Urinary bladder (tissue), 4 donors: ENCODE measurements around the gene CARD11. TPM values are rescaled to one million over a fixed set of nuclear protein-coding genes. Genes with fewer than 3 reads are reported as not detected.

ENCODE experiments used
- DNase-seq: peaks from one replicate; pipeline ENCODE4 v3.0.0-alpha.2; 2015; ENCODE audit errors: extremely low spot score
- H3K27ac ChIP-seq: one replicate; pipeline ENCODE4 v1.5.1; 2013; ENCODE audit warnings: low read depth, mild to moderate bottlenecking, moderate library complexity
- H3K36me3 ChIP-seq: one replicate; pipeline ENCODE4 v1.6.1; 2013; ENCODE audit warnings: mild to moderate bottlenecking, moderate library complexity; ENCODE audit not compliant: insufficient read depth
- H3K4me1 ChIP-seq: one replicate; pipeline ENCODE4 v1.6.1; 2013; ENCODE audit warnings: mild to moderate bottlenecking, moderate library complexity; ENCODE audit not compliant: insufficient read depth
- H3K4me3 ChIP-seq: one replicate; pipeline ENCODE4 v1.5.1; 2013; ENCODE audit warnings: low read depth, low read length
- WGBS: extraction: QIAGEN DNeasy Blood & Tissue Kit; methylation state at CpG from one replicate; pipeline ENCODE4 v1.1.7; 2013; 5-methylcytosine and 5-hydroxymethylcytosine counted together
- polyA plus RNA-seq: library from polyadenylated mRNA; stranded (reverse); fragments of 200-250 nt; gene quantifications from one replicate; pipeline ENCODE4 v1.2.3, GENCODE V29; 2013
- total RNA-seq: library from RNA; depleted of rRNA; stranded (reverse); fragments of >200 nt; gene quantifications from one replicate; pipeline ENCODE4 v1.2.3, GENCODE V29; 2014
- donor health status: healthy with polysubstance abuse.
- donor health status: healthy.

Gene CARD11
- total and polyA plus RNA-seq, 2 donors, result 5.0 to 5.4 TPM

DNA sequence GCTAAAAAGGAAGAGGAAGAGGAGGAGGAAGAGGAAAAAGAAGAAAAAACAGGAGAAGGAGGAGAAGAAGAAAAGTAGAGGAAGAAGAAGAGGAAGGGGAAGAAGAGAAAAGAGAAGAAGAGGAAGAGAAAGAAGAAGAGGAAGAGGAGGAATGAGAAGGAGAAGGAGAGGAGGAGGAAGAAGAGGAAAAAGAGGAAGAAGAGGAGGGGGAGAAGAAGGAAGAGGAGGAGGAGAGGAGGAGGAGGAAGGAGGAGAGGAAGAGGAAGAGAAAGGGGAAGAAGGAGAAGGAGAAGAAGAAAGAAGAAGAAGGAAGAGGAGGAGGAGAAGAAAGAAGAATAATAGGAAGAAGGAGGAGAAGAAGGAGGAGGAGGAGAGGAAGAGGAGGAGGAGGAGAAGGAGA is 103.2 kb downstream of the CARD11 start:
- DNase-seq, result no peak
- Histone ChIP-seq H3K27ac (no peak overlapping the region), H3K36me3 (peaks cover 3% of the 10 kb centered on the region), H3K4me1 (no peaks in the 10 kb centered on the region), H3K4me3 (no peak overlapping the region)

DNA sequence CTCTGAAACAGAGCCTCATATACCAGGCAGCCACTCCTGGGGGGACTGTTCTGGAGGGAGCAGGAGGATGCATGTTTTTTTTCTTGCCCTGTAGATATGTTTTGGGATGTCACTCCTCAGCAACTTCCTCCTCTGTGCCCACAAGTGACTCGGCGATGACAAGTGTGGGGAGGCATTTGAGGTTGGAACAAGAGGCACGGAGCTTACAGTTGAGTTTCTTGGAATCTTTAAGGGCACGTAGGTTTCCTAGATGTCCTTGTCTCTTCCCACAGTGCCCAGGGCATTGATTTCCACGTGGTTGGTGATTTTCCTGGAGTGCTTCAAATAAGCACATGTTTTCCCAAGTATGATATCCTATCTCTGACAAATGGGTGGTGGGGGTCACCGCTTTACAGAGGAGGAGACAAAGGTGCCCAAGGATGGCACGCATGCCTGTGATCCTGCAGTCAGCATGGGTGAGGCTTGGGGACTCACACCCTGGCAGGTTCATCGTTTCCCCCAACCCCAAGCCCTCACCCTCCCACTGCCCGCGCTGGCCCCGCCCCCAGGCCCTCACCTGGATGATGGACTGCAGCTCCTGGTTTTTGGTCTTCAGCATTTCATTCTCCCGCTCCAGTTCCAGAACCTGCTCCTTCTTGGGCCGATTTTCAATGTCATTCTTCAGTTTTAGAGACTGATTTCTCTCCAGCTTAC is 104.3 kb downstream of the CARD11 start:
- no peak overlapping the region for H3K4me3 ChIP-seq
- WGBS, result 82% methylated on average over 13 of the region's 13 CpGs
- DNase-seq, result no peak
- no peak overlapping the region for H3K27ac ChIP-seq
- H3K36me3 ChIP-seq, result peaks cover 3% of the 10 kb centered on the region
- no peaks in the 10 kb centered on the region for H3K4me1 ChIP-seq

DNA sequence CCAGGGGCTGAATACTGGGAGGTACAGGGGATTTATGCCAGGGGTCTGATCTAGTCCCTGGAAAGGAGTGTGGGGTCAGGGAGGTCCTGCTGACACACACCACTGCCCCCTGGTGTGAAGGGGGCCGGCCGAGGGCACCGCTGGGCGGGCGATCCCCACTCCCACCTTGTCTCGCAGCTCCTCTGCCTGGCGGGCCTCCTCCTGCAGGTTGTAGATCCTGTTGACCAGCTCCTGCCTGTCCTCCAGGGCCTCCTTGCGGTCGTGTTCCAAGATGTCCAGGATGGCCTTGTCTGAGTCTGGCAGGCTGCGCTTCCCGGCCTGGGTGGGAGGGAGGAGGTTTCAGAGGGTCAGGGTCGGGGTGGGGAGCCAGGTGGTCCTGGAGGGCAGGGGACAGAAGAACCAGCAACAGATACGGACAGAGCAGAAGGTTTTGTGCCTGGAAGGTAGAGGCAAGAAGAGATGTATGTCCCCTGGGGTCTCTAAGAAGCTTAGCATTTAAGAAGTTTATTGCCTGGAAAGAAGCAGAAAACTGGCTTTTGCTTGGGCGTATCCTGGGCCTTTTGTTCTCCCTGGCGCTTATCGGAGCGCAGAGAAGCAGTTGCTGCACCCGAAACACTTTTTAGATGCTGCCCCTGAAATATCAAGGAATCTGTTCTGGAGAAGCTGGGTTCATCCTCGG is 105.0 kb downstream of the CARD11 start:
- 69% methylated on average over 19 of the region's 19 CpGs for WGBS
- Histone ChIP-seq H3K36me3 (peaks cover 3% of the 10 kb centered on the region), H3K4me3 (no peak overlapping the region), H3K27ac (no peak overlapping the region), H3K4me1 (no peaks in the 10 kb centered on the region)
- DNase-seq, result no peak

DNA sequence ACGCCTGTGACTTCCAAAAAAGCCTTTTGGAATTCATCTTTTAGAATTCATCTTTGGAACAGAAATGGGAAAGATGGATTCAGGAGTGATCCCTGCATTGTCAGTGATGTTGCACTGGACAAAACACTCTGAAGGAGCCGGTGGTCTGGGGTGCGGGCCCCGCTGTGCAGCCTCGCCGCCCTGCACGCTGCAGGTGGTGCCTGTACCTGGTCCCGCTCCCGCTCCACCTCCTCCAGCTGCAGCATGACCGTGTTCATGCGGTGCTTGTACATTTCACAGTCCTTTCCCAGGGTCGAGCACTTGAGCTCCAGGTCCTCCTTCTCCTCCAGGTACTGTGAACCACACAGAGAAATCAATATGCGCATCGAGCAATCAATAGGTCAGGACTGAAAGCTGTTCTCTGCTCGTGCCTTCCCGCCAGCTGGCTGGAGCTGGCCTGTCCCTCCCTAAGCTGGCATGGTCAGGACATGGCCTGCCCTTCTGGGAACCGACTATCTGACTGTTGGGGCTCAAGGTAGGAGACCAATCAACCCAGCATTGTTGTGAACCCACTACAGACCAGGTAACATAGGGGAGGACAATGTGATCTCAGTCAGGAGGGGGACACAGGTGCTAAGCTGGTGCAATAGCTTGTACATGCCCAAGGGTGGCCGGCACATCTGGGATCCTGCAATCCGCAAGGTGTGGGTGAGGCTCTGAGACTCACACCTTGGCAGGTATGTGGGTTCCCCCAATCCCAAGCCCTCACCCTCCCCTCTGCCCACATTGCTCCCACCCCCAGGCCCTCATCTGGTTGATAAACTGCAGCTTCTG is 105.8 kb downstream of the CARD11 start:
- WGBS, result 93% methylated on average over 19 of the region's 19 CpGs
- Histone ChIP-seq H3K36me3 (peaks cover 3% of the 10 kb centered on the region), H3K4me1 (no peaks in the 10 kb centered on the region), H3K4me3 (no peak overlapping the region), H3K27ac (no peak overlapping the region)
- DNase-seq, result no peak

DNA sequence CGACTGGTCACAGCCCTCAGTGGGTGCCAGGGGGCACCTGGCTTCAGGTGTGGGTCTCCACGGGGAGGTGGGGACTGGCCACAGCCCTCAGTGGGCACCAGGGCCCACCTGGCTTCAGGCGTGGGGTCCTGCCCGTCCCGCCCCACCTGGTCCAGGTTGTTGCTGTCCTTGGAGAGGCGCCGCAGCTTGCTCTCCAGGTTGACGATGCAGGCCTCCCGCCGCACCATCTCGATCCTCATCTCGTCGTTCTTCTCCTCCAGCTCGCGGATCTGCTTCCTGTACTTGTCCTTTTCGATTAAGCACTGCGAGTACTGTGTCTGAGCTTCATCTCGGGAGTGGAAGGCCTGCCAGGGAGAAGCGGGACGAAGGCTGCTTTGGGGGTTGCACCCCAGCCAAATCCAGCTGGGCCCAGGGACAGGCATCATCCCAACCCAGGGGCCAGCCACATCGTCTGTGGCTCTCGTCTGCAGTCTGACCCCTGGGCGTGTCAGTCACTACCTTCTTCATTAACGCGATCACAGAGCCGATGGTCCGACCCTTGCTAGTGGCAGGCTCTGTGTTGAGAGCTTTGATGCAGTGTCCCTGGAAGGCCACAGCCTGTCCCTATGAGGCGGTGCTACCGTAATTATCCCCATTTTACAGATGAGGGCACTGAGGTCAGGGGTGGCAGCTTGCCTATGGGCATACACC is 106.6 kb downstream of the CARD11 start:
- Histone ChIP-seq H3K4me1 (no peaks in the 10 kb centered on the region), H3K36me3 (peaks cover 3% of the 10 kb centered on the region), H3K27ac (no peak overlapping the region), H3K4me3 (no peak overlapping the region)
- WGBS, result 89% methylated on average over 29 of the region's 29 CpGs
- no peak for DNase-seq

DNA sequence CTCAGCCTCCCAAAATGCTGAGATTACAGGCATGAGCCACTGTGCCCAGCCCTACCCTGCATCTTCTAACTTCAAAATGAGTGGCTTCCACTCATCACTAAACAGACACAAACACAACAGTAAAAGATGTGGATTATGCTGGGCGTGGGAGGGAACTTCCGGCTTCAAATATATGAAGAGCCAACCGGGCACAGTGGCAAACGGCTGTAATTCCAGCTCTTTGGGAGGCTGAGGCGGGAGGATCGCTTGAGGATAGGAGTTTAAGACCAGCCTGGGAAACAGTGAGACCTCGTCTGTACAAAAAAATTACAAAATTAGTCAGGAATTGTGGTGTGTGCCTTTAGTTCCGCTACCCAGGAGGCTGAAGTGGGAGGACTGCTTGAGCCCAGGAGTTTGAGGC is 107.4 kb downstream of the CARD11 start:
- WGBS, result 92% methylated on average over 8 of the region's 8 CpGs
- H3K36me3 ChIP-seq, result peaks cover 3% of the 10 kb centered on the region
- H3K4me3 ChIP-seq, result no peak overlapping the region
- H3K27ac ChIP-seq, result no peak overlapping the region
- DNase-seq, result no peak
- no peaks in the 10 kb centered on the region for H3K4me1 ChIP-seq

DNA sequence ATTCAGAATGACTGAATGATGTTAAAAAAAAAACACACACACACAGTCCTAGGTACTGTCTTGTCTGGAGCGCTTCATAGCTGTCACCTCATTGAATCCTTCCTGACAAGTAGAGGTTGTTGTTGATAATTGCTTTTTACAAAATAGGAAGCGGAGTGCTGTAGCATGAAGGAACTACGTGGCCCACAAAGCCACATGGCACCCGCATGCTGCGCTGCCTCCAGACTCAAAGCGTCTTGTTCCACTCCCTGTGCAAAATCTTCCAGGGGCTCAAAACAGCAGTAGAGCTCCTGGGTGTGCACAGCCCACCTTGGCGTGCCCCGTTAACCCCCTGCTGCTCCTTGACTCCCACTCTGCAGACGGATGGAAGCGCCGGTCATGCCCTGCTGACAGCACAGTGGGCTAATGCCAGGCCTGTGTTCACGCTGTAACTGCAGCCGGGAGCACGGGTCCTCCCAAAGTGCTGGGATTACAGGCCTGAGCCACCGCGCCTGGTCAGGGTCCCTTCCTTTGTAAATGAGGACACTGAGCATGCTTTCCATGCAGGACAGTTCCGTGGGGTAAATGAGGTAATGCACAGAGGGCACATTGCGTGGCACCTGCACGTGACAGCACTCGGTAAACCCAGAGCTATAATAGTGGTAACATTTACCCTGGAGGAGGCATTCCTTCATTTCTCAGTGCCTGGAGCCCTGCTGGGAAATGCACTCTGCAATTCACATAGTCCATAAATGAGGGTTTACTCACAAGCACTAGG is 108.5 kb downstream of the CARD11 start:
- 82% methylated on average over 20 of the region's 20 CpGs for whole genome bisulfite sequencing
- DNase-seq, result no peak
- Histone ChIP-seq H3K4me3 (no peak overlapping the region), H3K4me1 (no peaks in the 10 kb centered on the region), H3K27ac (no peak overlapping the region), H3K36me3 (peaks cover 3% of the 10 kb centered on the region)

DNA sequence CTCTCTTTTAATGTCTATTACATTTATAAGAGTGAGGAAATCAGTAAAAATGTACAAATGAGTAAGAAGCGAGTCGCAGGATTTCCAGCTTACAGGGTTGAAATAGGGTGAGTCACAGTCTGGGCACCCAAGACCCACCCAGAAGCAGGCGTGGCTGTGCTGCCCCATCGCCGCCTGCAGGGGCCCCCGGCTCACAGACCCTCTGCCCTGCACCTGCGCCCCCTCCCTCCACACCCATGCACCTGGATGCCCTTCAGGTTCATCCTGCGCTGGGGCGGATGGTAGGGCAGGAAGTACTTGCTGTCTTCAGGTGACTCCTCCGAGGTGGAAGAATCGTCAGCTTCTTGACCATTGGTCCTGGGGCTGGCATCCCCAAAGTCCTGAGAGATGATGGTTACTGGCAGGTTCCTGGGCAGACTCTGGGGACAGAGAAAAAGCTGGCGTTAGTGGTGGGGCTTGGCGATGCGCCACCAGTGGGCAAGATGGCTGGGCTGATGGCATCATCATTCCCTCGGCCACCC is 109.4 kb downstream of the CARD11 start:
- H3K27ac ChIP-seq, result no peak overlapping the region
- WGBS, result 76% methylated on average over 15 of the region's 15 CpGs
- H3K4me1 ChIP-seq, result no peaks in the 10 kb centered on the region
- no peak for DNase-seq
- peaks cover 3% of the 10 kb centered on the region for H3K36me3 ChIP-seq
- H3K4me3 ChIP-seq, result no peak overlapping the region

DNA sequence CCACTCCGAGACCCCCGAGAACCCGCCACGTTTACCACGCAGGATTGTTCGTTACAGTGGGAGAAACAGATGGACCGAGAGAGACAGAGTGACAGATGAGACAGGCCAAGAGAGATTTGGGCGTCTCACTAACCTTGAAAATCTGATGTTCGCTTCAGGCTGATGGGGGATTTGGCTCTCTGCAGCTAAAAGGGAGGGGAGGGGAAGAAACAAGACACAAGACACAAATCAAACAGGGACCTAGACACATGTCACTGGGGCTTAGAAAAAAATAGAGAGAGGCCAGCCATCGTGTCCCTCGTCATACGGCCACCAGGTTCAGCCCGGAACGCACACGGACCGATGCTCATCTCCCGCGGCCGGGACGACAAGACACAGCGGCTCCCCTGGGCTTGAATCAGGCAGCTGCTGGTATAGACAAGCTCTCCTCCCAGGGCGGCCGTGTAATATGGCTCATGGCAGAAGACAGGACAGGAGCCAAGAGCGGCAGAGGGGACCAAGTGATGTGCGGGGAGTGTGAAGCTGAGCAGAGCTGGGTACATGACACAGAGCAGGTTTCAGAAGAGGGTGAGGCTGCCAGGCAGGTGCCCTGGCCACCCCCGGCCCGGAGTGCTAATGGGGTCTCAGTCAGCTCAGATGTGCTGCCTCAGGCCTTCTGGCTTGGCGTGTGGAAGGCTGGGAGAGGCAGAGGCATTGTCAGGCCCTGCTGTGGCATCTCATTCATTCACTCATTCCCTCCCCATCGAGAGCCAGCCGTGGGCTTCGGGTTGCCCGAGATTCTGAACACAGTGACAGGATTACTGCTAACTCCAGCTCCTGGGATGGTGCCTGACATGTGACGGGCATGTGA is 111.0 kb downstream of the CARD11 start:
- Histone ChIP-seq H3K4me3 (no peak overlapping the region), H3K27ac (no peak overlapping the region), H3K4me1 (no peaks in the 10 kb centered on the region), H3K36me3 (peaks cover 3% of the 10 kb centered on the region)
- WGBS, result 81% methylated on average over 33 of the region's 33 CpGs
- no peak for DNase-seq

DNA sequence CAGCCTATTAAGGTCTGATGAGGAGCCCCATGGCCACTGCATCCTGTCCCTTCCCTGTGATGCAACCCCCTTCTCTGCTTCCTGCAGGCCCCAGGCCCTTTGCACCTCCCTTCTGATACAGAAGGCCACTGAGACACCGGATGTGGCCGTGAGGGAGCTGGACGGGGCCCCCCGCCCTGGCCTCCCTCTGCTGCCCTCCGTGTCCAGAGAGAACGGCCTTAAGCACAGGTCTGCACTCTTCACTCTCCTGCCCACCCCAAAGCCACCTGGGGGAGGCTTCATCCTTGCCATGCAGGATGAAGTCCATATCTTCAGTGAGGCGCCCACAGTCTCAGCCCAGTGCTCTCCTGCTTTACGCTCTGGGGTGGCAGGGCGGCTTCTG is 112.6 kb downstream of the CARD11 start:
- no peaks in the 10 kb centered on the region for H3K4me1 ChIP-seq
- WGBS, result 94% methylated on average over 9 of the region's 9 CpGs
- no peak overlapping the region for H3K4me3 ChIP-seq
- DNase-seq, result no peak
- no peak overlapping the region for H3K27ac ChIP-seq
- no peaks in the 10 kb centered on the region for H3K36me3 ChIP-seq

DNA sequence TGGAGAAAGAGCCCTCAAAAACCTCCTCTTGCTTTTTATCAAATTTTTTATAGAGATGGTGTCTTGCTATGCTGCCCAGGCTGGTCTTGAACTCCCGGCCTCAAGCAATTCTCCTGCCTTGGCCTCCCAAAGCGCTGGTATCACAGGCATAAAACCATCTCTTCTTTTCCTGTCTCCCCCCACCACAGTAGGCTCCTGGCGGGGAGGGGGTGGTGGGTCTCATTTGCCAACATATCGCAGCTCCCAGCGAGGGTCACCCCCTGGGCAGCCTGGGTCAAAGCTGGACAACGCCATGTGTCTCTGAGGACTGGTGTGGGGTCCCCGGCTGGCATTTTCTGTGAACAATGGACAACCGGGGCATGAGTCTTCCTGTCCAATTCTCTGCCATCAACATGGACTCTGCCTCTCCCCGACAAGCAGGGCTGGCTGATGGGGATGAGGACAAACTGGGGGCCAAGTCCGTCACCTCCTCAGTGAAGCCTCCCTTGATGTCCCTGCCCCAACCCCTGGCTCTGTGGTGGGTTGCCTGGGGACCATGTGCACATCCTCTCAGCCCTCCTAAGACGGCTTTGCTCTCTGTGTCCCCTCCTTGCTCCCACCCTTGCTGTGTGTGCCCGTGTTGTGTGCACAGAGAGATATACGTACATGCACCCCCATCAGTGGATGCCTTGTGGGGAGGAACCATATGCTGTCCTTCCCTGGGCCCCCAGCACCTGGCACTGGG is 113.2 kb downstream of the CARD11 start:
- Histone ChIP-seq H3K4me1 (no peaks in the 10 kb centered on the region), H3K27ac (no peak overlapping the region), H3K36me3 (no peaks in the 10 kb centered on the region), H3K4me3 (no peak overlapping the region)
- WGBS, result 92% methylated on average over 13 of the region's 13 CpGs
- DNase-seq, result no peak
